NCI-H69 (cell line): ENCODE measurements around the gene TMEM91.

Experiments used
- DNase-seq: peaks from one replicate; lab custom pipeline; 2025; lab: John Stamatoyannopoulos, UW

TMEM91 gene

DNA sequence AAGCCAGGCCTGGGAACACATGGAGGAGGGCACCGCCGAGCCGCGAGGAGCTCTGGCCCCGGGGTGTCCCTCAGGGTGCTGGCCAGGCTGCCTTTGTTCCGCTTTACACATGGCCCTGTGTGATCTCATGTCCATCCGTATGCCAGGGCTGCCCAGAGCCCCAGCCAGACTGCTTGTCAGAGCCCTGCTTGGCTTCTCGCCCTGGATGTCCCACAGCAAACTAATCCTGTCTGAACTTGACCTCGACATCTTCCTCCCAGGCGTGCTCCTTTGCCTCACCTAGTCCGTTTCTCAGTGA is 35.6 kb downstream of the TMEM91 start:
- no peak for DNase-seq

DNA sequence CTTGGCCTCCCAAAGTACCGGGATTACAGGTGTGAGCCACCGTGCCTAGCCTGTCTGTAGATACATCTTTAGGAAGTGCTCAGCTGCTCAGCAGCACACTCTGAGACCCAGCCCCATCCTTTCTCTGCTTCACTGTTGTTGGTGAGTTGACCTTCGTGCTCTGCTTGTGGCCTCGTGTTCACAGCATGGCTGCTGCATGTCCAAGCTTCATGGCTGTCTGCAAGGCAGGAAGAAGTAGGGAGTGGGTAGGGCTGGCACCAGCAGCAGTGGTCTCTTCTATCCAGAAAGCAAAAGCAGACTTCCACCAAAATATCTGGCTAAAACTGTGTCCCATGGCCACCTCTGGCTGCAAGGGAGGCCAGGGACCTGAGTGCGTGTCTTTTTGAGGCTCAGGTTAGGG is 36.6 kb downstream of the TMEM91 start:
- DNase-seq: no peak

DNA sequence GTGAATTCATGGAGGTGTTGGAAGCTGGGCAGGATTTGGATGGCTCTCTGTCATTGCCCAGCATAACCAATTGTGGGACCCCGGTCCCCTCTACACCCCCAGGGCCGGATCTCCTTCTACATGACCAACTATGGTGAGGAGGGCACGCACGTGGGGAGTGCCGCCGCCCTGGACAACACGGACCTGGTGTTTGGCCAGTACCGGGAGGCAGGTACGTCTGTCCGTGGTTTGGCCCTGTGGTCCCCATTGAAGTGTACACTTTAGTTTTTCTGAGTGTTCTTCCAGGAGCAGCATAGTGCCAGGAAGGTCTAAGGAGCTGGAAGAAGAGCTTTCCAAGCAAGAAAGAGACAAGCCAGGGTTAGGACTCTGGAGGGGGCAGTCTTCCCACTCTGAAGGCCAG is 37.6 kb downstream of the TMEM91 start:
- DNase-seq: no peak

DNA sequence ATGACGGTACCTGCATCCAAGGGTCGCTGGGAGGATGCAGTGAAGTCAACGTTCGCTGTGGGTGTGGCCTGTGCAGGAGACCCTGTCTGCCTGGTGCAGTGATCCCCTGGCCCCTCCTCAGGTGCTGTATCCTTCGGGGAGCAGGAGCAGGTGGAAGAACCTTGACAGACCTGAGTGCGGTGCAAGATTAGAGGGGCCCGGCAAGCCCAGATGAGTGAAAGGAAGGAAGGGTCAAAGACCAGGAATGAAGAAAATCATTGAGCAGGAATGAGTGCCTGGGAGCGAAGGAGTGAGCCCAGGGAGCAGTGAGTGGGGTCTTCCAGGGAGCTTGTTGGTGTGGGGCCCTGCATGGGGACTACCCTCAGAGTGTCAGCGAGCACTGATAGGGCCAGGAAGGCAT is 38.1 kb downstream of the TMEM91 start:
- DNase-seq: no peak

DNA sequence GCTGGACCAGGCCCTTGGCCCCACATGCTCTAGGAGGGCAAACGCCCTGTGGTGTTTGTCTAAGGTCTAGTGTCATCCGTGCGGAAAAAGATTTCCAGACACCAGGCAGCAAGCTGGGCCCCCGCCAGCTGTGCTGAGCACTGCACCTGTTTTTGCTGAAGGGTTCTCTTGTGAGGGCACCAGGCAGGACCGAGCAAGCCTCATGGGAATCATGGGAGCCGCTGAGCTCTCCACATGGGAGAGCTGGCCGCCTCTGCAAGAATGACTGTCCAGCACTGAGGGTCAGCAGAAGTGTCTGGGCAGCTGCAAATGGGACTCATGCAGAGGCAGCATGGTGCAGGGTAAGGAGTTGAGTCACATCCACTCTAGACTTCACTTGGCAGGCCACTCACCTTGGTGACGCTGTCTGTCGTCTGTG is 38.8 kb downstream of the TMEM91 start:
- DNase-seq: peak; percentile 65

DNA sequence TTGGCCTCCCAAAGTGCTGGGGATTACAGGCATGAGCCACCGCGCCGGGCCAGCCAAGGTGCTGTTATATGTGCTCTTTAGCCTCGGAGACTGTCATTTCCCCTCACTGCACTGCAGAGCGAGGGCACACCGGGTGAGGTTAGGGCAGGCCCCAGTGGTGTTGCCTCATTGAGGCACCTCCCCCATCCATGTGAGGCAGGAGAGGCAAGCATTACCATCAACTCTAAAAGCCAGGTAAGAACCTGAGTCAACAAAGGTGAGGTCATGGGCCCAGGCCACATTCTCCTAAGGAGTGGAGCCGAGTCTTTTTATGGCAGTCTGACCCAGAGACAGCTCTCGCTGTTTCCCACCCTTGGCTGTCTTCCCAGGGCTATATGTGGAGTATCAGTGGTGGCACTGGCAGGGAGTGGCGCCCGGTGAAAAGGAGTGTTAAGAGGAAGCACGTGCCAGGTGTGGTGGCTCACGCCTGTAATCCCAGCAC is 39.9 kb downstream of the TMEM91 start:
- DNase-seq: no peak

DNA sequence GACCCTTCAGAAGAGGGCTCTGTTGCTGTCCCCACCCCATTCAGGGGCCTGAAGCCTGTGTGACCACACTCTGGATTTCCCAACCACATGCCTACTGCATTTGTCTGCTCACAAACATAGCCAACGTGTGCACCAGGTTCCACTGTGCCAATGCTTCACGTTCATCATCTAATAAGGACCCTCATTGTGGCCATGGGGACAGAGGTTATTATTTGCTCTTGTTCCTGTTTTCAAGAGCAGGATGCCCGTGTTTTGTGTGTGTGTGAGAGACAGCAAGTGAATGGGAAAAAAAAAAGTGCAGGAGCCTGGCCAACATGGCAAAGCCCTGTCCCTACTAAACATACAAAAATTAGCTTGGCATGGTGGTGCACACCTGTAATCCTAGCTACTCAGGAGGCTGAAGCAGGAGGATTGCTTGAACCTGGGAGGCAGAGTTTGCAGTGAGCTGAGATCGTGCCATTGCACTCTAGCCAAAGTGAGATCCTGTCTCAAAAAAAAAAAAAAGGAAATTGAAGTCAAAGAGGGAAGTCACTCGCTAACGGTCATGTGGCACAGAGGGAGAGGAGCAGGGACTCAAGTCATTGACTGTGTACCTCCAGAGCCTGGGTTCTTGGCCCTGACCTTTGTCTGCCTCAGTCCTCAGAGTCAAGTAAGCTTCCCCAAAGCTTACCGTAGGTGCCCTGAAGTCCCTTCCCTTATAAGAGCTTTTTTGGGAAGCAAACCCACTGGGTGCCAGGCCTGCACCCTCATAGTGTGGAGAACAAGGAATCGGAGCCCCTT is 44.0 kb downstream of the TMEM91 start:
- DNase-seq: no peak

DNA sequence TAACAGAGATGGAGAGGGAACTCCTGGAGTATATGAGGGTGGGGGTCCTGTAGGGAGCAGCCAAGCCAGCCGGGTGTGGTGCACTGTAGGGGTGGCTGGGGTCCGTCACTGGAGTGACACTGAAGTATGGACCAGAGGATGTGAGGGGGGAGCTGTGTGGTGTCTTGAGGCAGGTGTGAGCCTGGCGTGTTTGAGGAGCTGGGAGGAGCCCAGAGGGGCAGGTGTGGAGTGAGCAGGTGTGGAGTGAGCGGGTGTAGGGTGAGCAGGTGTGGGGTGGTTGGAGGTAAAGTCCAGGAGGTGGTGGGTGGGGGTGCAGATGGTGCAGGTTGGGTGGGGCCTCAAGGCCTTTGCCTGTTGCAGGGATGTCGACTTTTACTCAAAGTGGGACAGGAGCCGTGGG is 45.0 kb downstream of the TMEM91 start:
- DNase-seq: peak; percentile 73

DNA sequence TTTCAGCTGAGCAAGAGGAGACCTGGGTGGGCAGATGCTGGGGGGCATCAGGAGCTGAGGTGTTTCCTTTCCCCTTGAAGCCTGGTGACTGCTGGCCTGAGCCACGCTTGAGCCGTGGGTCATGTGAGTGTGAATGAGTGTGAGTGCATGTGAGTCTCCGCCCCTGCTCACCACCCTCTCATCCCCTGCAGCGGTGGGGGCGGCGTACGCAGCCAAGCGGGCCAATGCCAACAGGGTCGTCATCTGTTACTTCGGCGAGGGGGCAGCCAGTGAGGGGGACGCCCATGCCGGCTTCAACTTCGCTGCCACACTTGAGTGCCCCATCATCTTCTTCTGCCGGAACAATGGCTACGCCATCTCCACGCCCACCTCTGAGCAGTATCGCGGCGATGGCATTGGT is 45.6 kb downstream of the TMEM91 start:
- DNase-seq: no peak

DNA sequence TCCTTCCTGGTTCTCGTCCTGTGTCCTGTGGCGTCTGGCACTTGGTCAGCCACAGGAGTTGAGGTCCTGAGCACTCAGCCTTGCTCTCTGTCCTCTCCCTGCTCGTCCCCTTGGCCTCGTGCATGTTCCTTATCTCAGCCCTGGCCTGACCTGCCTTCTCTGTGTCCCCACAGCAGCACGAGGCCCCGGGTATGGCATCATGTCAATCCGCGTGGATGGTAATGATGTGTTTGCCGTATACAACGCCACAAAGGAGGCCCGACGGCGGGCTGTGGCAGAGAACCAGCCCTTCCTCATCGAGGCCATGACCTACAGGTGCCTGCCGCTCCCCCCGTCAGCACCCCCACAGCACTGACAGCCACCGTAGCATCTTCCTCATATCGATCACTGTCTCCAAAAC is 46.1 kb downstream of the TMEM91 start:
- no peak for DNase-seq

DNA sequence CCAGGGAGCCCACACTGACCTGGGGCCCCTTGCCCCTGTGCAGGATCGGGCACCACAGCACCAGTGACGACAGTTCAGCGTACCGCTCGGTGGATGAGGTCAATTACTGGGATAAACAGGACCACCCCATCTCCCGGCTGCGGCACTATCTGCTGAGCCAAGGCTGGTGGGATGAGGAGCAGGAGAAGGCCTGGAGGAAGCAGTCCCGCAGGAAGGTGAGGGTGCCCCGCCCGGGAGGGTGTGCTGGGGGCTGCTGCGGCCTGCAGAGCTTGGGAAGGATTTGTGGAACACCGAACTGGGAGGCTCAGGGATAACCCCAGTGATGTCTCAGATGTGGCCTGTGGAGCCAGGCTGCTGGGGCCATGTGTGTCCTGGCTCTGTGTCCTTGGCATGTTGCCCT is 46.6 kb downstream of the TMEM91 start:
- no peak for DNase-seq

DNA sequence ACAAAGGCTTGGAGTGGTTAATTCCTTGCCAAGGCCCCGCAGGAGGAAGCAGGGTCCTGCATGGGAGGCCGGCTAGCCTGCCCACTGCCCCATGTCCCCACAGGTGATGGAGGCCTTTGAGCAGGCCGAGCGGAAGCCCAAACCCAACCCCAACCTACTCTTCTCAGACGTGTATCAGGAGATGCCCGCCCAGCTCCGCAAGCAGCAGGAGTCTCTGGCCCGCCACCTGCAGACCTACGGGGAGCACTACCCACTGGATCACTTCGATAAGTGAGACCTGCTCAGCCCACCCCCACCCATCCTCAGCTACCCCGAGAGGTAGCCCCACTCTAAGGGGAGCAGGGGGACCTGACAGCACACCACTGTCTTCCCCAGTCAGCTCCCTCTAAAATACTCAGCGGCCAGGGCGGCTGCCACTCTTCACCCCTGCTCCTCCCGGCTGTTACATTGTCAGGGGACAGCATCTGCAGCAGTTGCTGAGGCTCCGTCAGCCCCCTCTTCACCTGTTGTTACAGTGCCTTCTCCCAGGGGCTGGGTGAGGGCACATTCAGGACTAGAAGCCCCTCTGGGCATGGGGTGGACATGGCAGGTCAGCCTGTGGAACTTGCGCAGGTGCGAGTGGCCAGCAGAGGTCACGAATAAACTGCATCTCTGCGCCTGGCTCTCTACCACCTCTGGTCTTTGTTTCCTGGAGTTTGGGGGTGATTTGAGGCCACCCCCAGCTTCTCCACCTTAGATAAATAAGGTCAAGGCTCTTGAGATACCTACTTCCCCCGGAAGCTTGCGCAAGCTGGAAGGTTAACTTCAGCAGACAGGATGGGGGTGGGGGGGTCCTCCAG is 48.2 kb downstream of the TMEM91 start:
- DNase-seq: no peak

DNA sequence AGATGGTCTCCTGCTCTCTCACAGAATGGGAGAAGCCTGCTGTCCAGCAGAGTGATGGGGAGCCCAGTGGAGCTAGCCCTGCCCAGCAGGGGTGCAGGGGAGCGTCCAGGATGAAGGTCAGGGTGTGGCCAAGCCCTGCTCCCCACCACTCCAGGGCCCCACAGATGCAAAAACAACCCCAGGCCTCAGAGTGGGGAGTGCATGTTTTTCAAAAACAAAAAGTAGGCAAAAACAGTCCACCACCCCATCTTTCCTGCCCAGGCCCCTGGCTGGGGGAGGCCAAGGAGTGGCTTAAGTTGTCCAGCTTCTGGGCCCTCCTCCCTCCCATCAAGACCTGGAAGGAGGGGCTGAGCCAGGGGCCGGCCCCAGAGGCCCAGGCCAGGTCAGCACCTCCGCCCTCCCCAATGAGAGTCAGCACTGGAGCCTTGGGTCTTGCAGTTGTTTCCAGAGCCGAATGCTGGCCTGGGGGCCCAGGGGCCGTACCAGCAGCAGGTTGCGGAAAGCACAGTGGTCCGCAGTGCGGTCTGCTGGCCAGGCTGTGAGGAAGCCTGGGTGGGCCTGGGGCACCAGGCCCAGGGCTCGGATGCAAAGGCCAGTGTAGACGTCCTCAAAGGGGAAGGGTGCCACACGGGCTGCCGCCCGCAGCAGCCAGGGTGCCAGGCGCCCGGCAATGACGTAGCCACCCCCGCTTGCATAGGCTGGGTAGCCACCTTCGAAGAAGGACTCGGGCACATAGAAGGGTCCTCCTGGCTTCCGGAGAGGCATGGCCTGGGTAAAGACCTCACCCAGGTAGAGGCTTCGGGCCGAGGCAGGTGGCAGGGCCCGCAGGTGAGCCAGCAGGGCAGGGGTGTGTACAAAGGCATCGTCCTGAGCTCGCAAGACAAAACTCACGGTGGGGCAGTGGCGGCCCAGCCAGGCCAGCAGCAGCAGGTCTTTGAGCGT is 49.1 kb downstream of the TMEM91 start:
- no peak for DNase-seq

DNA sequence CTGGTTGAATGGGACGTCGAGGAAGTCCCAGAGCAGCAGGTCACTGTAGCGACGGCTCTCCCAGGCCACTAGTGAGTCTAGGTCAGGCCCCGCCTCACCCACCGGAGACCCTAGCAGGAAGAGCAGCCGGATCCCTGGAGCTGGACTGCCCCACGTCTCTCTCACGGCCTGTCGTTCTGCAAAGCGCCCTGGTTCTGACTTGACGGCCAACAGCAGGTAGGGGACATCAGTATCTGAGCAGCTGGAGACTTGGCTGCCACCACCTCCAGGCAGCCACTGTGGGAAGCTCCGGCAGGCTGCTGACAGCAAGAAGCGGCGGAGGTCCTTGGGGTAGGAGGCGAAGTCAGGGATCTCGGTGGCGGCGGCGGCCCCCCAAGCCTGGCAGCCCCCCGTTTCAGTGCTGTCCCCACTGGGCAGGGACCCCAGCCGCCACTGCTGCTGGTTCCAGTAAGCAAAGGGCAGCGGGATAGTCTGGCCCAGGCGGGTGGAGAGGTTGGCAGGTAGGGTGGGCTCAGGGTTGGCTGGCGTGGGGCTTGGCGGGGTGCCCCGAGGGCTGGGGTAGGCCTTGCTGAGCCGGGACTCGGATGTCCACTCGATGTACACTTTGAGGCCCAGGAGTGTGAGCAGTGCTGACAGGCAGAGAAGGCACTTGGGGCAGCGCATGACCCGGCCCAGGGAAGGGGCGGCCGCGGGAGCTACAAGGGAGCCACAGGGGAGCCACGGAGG is 49.9 kb downstream of the TMEM91 start:
- no peak for DNase-seq

DNA sequence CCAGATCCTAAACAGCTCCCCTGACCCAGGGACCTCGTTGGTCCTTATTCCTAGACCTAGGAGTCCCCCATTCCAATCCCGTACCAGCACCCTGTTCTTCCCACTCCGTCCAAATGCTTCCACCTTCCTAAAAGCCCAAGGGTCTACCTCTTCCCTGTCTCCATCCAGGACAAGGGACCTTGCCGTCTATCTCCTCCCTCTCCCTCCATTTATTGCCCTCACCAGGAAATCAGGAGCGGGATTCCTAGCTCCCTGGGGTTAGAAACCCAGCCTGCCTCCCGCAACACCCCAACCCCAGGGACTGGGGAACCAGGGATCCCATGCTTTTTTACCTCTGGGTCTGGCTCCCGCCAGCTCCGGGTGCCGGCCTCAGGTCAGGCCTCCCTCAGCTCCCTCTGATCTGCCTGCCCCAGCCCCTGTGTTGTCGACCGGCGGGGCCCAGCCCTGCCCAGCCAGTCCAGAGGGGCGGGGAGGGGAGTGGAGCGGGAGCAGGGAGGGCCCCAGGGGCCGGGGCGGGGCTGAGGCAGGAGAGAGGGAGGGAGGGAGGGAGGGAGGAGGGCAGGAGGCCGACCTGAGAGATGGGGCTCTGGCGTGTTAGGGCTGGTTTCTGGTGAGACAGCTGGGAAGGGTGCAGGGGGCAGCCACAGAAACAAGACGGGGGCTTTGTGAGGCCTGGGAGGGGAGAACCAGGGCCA is 50.8 kb downstream of the TMEM91 start, which contains the start of gene B3GNT8:
Gene B3GNT8, minus strand, starts transcription at position 423 of the 695 bp plus-strand sequence. CDS start 596 bp downstream, outside the sequence.
- DNase-seq: peak; percentile 86

DNA sequence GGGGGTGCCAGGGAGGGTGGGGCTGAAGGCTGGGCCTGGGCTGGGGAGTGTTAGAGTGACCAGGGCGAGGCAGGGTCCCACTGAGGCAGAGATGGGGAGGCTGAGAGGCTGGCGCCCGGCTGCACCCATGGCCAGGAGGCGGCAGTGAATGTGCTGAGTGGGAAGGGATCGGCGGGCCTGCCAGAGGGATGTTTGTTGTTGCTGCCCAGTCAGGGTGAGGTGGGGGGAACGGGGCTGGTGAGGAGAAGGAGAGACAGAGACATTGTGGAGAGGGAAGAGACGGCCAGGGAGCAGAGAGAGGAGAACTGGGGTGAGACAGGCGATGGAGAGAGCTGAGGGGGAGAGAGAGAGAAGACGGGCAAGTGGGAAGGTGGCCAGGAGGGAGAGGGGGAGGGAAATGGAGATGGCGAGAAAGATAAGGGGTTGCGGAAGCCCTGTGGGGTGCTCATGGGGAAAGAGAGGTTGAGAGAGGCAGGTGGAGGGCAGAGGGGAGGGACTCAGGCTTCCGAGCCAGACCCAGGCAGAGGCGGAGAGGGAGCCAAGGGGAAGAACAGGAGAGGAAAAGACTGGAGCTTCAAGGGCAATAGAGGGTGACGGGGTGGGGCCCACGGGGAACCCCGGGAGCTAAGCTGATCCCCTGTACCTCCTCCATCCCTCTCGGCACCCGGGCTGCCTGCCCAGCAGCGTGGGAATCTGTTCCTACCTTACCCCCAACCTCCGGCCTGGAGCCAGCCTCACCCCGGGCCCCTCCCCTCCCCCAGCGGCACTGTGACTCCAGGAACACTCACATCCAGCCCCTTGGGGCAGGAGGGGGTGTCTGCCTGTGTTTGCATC is 51.5 kb downstream of the TMEM91 start:
- DNase-seq: peak; percentile 62

DNA sequence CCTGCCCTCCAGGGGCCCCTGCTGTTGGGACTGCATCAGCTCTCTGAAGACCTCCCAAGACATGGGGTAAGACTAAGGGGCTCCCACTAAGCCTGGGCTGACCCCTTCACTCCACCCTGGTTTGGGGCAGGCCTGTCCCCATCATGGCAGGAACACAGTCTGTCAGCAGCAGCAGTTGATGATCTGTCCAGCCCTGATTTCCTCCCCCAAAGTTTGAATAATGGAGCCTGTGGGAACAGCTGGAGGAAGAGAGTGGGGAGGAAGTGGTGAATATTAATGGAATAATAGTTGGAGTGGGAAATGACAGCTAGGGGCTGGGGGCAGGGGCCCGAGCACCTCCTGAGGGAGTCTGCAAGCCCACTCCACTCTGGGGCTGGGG is 52.1 kb downstream of the TMEM91 start:
- no peak for DNase-seq

DNA sequence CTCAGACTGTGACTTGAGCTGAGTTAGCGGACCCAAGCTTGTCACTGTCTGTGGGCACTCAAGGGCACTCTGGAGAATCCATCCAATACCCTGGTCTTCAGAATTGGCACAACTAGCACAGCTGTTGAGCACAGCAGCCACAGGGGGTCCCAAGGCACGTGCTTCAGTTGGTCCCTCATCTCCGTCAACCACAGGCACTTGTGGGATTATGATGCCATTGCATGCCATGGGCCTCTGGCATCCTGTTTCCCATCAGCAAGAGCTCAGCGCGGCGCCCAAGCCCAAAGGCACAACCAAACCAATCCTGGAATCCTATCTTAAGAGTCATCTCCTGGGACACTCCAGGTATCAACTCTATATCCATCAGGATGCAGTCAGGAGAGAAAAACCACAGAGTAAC is 54.6 kb downstream of the TMEM91 start:
- no peak for DNase-seq

DNA sequence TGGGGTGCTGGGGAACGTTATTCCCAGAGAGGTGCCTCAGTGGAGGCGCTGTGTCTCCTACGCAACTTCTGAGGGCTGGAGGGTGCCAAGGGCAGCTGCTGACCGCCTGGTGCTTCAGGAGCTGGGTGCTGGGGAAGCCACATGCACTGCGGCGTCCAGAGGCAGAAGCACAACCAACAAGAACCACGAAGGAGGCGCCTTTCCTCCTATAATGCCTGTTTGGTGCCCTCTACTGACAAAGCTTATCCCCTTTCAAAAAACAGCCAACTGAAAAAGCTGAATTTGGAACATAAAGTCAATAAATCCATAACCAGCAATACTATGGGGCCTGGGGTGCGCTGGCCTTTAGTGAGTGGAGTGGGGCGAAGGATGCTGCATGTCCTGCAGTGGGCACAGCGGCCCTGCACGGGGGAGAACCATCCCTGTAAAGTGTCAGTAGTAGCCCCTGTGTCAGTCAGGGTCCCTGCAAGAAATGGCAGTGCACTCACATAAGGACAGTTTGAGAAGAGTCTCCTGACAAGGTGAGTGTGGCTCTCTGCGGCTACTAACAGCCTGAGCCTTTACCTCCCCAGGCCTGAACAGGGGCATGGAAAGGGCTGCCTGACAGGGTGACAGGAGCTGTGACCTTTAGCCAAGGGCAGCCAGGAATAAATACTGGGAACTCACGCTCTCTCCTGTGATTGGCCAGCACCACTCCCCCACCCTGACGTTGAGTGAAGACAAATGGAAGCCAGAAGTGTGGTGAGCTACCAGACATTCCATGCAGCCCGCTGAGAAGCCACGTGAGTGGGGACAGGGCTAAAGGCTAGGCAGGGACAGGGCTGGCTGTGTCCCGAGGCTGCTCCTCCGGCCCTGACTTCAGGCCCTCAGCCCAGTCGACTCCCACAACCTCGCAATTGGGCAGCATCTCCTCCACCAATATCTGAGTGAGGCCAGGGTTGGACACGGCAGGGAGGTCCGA is 55.4 kb downstream of the TMEM91 start:
- peak; percentile 22 for DNase-seq
